ENCODE results near the gene HNRNPD.
"Not testable (repeated sequence)": the region's sequence is repeated elsewhere in the genome, so short reads cannot be mapped to it uniquely, and the experiment has no call there.

HNRNPD gene

GRCh38 chr4:82373816-82374625 is at the start of gene HNRNPD:
Gene HNRNPD, minus strand, starts transcription at chr4:82373991. Its CDS starts 313 bp downstream, at chr4:82373678.
- peak; percentile 98 for DNase-seq

- DNase-seq: no peak
These were observed 48.8 kb upstream of the HNRNPD start for GRCh38 chr4:82422616-82423015.

- no peak for DNase-seq
These were observed 48.2 kb upstream of the HNRNPD start for GRCh38 chr4:82421796-82422560.

- no peak for DNase-seq
These were observed 45.7 kb upstream of the HNRNPD start for GRCh38 chr4:82419451-82419850.

- DNase-seq: no peak
These were observed 42.2 kb upstream of the HNRNPD start for GRCh38 chr4:82415922-82416365.

- not testable (repeated sequence) for DNase-seq
These were observed 41.3 kb upstream of the HNRNPD start for GRCh38 chr4:82415061-82415460.

- no peak for DNase-seq
These were observed 29.9 kb upstream of the HNRNPD start for GRCh38 chr4:82403725-82404124.

- DNase-seq: peak; percentile 34
These were observed 28.5 kb upstream of the HNRNPD start for GRCh38 chr4:82402196-82402775.

- DNase-seq: no peak
These were observed 27.8 kb upstream of the HNRNPD start for GRCh38 chr4:82401600-82401999.

- no peak for DNase-seq
These were observed 24.5 kb upstream of the HNRNPD start for GRCh38 chr4:82398263-82398662.

GRCh38 chr4:82397527-82397926 is 23.7 kb upstream of the HNRNPD start:
- DNase-seq: no peak

- DNase-seq: no peak
These were observed 21.1 kb upstream of the HNRNPD start for GRCh38 chr4:82394896-82395295.

GRCh38 chr4:82390061-82390460 is 16.3 kb upstream of the HNRNPD start:
- DNase-seq: not testable (repeated sequence)

GRCh38 chr4:82388405-82388804 is 14.6 kb upstream of the HNRNPD start:
- DNase-seq: no peak

GRCh38 chr4:82386312-82386711 is 12.5 kb upstream of the HNRNPD start:
- DNase-seq: not testable (repeated sequence)

GRCh38 chr4:82382751-82383150 is 9.0 kb upstream of the HNRNPD start:
- DNase-seq: no peak

- no peak for DNase-seq
These were observed 8.0 kb upstream of the HNRNPD start for GRCh38 chr4:82381661-82382296.

- DNase-seq: no peak
These were observed 7.4 kb upstream of the HNRNPD start for GRCh38 chr4:82381235-82381634.

- no peak for DNase-seq
These were observed 7.0 kb upstream of the HNRNPD start for GRCh38 chr4:82380831-82381230.

GRCh38 chr4:82380344-82380743 is 6.6 kb upstream of the HNRNPD start:
- no peak for DNase-seq

GRCh38 chr4:82376109-82376508 is 2.3 kb upstream of the HNRNPD start:
- no peak for DNase-seq

GRCh38 chr4:82373486-82373815 is 340 bp downstream of the HNRNPD start:
- no peak for DNase-seq

All from NCI-H510A treated with DMSO at 0.1 percent for 48 hours (cell line).